RWPE2 (cell line): ENCODE data around the gene CDC42SE1.
A peak's percentile ranks its signal among the peaks of the same experiment; 100 is the strongest.
"Not testable (repeated sequence)": the region's sequence is repeated elsewhere in the genome, so short reads cannot be mapped to it uniquely, and the experiment has no call there.

Experiments used
- ATAC-seq: fragments of 200-7000 bp; cut with Tn5 transposase; 3 replicates; pipeline ENCODE4 v1.9.1; 2021; ENCODE audit warnings: low read depth
- DNase-seq: peaks from one replicate; pipeline ENCODE4 v3.0.0-alpha.2; 2020; ENCODE audit warnings: low spot score
- H3K27ac ChIP-seq: fragments of 450-650 bp; 2 replicates; pipeline ENCODE4 v1.5.1; 2017; ENCODE audit warnings: mild to moderate bottlenecking; ENCODE audit not compliant: poor library complexity, severe bottlenecking
- H3K27me3 ChIP-seq: fragments of 250-450 bp; sonication (Bioruptor Pico); 2 replicates; pipeline ENCODE4 v1.5.1; 2021; ENCODE audit warnings: mild to moderate bottlenecking, moderate library complexity; ENCODE audit not compliant: insufficient read depth, poor library complexity, severe bottlenecking
- H3K36me3 ChIP-seq: fragments of 250-450 bp; sonication (Bioruptor Pico); 2 replicates; pipeline ENCODE4 v1.5.1; 2020; ENCODE audit warnings: low read depth, mild to moderate bottlenecking, moderate library complexity
- H3K4me1 ChIP-seq: fragments of 250-450 bp; sonication (Bioruptor Pico); 2 replicates; pipeline ENCODE4 v1.5.1; 2021; ENCODE audit warnings: mild to moderate bottlenecking, moderate library complexity; ENCODE audit not compliant: insufficient read depth, poor library complexity, severe bottlenecking
- H3K4me3 ChIP-seq: fragments of 250-450 bp; sonication (Bioruptor Pico); 2 replicates; pipeline ENCODE4 v1.5.1; 2021; ENCODE audit warnings: mild to moderate bottlenecking, moderate library complexity; ENCODE audit not compliant: severe bottlenecking
- H3K9me3 ChIP-seq: fragments of 250-450 bp; sonication (Bioruptor Pico); 2 replicates; pipeline ENCODE4 v1.5.1; 2021; ENCODE audit warnings: mild to moderate bottlenecking, moderate library complexity; ENCODE audit not compliant: severe bottlenecking
- TF ChIP-seq, protein P1 (sequence below): fragments of 450-650 bp; IDR thresholded peaks from one replicate; pipeline ENCODE4 v1.5.1; 2017; ENCODE audit warnings: mild to moderate bottlenecking, moderate library complexity; ENCODE audit not compliant: poor library complexity, severe bottlenecking

CDC42SE1 gene

DNA sequence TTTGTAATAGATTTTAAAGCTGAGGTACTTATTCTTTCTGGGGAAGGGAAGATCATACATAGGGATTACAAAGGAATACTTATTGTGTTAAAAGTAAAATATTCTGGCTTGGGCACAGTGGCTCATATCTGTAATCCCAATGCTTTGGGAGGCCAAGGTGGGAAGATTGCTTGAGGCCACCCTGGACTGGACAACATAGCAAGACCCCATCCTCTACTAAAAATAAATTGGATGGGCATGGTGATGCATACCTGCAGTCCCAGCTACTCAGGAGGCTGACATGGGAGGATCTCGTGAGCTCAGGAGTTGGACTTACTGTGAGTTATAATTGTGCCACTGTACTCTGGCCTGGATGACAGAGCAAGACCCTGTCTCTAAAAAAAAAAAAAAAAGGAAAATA is 38.7 kb upstream of the CDC42SE1 start:
- no peaks in the 10 kb centered on the region; the same call in 1 of the 2 replicates for H3K36me3 ChIP-seq
- no peak for ATAC-seq

DNA sequence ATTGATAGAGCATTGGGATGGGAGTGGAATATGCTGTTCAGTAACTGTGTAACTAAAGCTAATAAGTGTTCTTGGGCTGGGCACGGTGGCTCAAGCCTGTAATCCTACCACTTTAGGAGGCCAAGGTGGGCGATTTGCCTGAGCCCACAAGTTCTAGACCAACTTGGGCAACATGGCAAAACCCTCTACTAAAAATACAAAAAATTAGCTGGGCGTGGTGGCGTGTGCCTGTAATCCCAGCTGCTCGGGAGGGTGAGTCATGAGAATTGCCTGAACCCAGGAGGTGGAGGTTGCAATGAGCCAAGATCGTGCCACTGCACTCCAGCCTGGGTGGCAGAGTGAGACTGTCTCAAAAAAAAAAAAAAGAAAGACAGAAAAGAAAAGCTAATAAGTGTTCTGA is 38.0 kb upstream of the CDC42SE1 start:
- H3K9me3 ChIP-seq, H3K27me3 ChIP-seq, H3K27ac ChIP-seq, H3K4me3 ChIP-seq, DNase-seq, H3K36me3 ChIP-seq, ATAC-seq, H3K4me1 ChIP-seq: not testable (repeated sequence)

More for the DNA sequence above, 38.7 kb upstream of the CDC42SE1 start:
- Histone ChIP-seq H3K9me3 (no peaks in the 10 kb centered on the region), H3K27ac (no peak overlapping the region), H3K4me1 (no peaks in the 10 kb centered on the region), H3K4me3 (no peak overlapping the region), H3K27me3 (no peaks in the 10 kb centered on the region)
- TF ChIP-seq, protein P1, sequence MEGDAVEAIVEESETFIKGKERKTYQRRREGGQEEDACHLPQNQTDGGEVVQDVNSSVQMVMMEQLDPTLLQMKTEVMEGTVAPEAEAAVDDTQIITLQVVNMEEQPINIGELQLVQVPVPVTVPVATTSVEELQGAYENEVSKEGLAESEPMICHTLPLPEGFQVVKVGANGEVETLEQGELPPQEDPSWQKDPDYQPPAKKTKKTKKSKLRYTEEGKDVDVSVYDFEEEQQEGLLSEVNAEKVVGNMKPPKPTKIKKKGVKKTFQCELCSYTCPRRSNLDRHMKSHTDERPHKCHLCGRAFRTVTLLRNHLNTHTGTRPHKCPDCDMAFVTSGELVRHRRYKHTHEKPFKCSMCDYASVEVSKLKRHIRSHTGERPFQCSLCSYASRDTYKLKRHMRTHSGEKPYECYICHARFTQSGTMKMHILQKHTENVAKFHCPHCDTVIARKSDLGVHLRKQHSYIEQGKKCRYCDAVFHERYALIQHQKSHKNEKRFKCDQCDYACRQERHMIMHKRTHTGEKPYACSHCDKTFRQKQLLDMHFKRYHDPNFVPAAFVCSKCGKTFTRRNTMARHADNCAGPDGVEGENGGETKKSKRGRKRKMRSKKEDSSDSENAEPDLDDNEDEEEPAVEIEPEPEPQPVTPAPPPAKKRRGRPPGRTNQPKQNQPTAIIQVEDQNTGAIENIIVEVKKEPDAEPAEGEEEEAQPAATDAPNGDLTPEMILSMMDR = no peak
- no peak for DNase-seq

DNA sequence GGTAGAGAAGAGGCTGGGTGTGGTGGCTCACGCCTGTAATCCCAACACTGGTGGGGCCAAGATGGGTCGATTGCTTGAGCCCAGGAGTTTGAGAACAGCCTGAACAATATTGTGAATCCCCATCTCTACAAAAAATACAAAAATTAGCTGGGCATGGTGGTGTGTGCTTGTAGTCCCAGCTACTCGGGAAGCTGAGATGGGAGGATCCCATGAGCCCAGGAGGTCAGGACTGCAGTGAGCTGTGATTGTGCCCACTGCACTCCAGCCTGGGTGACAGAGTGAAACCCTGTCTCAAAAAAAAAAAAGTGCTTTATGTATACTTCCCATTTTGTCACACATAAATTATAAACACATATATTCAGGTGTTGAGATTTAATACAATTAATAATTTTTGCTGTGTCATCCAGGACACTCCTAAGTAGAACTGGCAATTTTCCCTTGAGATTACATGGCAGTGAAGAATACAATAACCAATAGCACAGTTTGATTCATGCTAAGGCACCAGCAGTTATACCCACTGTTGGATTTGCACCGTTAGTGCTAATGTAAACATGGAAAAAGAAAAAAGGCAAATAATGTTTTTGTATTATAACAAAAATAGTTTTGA is 26.6 kb upstream of the CDC42SE1 start:
- TF ChIP-seq, protein P1 = no peak
- DNase-seq (no peak), ATAC-seq (no peak)
- no peaks in the 10 kb centered on the region for H3K27me3 ChIP-seq
- no peaks in the 10 kb centered on the region for H3K4me1 ChIP-seq
- H3K4me3 ChIP-seq = no peak overlapping the region
- no peak overlapping the region for H3K27ac ChIP-seq
- no peaks in the 10 kb centered on the region for H3K9me3 ChIP-seq
- H3K36me3 ChIP-seq = no peaks in the 10 kb centered on the region

DNA sequence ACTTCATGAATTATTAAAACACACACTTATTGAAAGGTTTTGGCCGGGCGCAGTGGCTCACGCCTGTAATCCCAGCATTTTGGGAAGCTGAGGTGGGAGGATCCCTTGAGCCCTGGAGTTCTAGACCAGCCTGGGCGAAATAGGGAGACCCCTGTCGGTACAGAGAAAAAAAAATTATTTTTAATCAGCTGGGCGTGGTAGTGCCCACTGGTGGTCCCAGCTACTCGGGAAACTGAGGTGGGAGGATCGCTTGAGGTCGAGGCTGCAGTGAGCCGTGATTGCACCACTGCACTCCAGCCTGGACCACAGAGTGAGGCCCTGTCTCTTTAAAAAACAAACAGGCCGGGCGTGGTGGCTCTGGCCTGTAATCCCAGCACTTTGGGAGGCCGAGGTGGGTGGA is 12.8 kb upstream of the CDC42SE1 start:
- Histone ChIP-seq H3K4me3 (no peak overlapping the region), H3K27me3 (no peaks in the 10 kb centered on the region), H3K27ac (no peak overlapping the region), H3K4me1 (no peaks in the 10 kb centered on the region), H3K36me3 (peaks cover 2% of the 10 kb centered on the region; the same call in 1 of the 2 replicates), H3K9me3 (no peaks in the 10 kb centered on the region)
- ATAC-seq (no peak), DNase-seq (no peak)
- TF ChIP-seq, protein P1 = no peak

DNA sequence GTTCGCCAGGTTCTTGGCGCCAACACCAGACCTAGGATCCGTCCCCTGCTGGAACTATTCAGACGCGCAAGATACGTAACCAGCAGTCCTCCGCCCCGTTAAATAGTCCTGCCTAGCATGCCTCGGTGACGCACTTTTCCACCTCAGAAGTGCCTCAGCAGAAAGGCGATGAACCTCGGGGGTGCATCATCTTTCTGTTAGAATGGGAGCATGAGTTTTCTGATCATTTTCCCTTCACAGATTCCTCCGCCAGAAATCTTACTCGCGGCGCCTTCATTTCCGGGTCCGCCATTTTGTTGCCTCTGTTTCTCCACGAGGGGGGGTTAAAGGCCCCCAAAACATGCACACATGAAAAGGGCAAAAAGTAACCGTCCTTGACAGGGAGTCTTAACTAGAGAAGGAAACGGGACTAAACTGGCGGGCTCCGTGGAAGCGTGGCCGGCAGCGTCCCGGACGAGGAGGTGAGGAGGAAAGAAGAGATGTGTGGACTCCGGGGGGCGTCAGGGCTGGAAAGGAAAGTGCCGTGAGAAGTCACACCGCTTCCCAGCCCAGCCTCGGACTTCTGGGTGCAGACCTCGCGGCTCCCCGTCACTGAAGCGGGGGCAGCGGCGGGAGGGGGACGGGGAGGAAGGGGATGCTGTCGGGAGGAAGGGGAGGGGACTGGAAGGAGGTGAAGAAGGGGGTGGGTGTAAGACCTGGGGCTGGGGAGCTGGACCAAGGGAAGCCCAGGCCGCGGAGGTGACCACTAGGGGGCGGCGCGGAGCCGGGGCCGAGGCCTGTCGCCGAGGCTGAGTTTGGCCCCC is 11.3 kb upstream of the CDC42SE1 start, which contains the start of gene GABPB2:
TSS of gene GABPB2 (plus strand) at position 288 of the 803 bp plus-strand sequence. CDS start 17,429 bp downstream, outside the sequence.
- H3K27me3 ChIP-seq = no peaks in the 10 kb centered on the region
- peak within 1 kb of the TSS; percentile 87 for H3K4me3 ChIP-seq
- no peaks in the 10 kb centered on the region for H3K4me1 ChIP-seq
- peaks cover 2% of the 10 kb centered on the region; the same call in 1 of the 2 replicates for H3K36me3 ChIP-seq
- H3K9me3 ChIP-seq = no peaks in the 10 kb centered on the region
- ATAC-seq (peak; percentile 86), DNase-seq (peak; percentile 89)
- H3K27ac ChIP-seq = peak within 1 kb of the TSS; percentile 94
- TF ChIP-seq, protein P1 = peak; percentile 97
